Neural crest cell (in vitro differentiated cells): Measurements from ENCODE around the gene AMACR. TPM values are rescaled to one million over a fixed set of nuclear protein-coding genes. Genes with fewer than 3 reads are reported as not detected.
A peak's percentile ranks its signal among the peaks of the same experiment; 100 is the strongest.

Source experiments
- DNase-seq: peaks from one replicate; pipeline ENCODE4 v3.0.0; 2021; ENCODE audit warnings: low read depth, mixed read lengths, low spot score
- H3K27ac Mint-ChIP-seq: one replicate; pipeline ENCODE4 v1.8.0; 2021; ENCODE audit warnings: mild to moderate bottlenecking, mixed read lengths; ENCODE audit not compliant: unreplicated experiment
- H3K27me3 Mint-ChIP-seq: 2 replicates; pipeline ENCODE4 v1.8.0; 2021; ENCODE audit warnings: low read depth, mild to moderate bottlenecking, mixed read lengths
- H3K36me3 Mint-ChIP-seq: 2 replicates; pipeline ENCODE4 v1.8.0; 2021; ENCODE audit warnings: low read depth, mild to moderate bottlenecking, mixed read lengths
- H3K4me1 Mint-ChIP-seq: 2 replicates; pipeline ENCODE4 v1.8.0; 2021; ENCODE audit warnings: mixed read lengths
- H3K4me3 Mint-ChIP-seq: one replicate; pipeline ENCODE4 v1.8.0; 2021; ENCODE audit warnings: mild to moderate bottlenecking, mixed read lengths
- H3K9me3 Mint-ChIP-seq: 2 replicates; pipeline ENCODE4 v1.8.0; 2021; ENCODE audit warnings: mixed read lengths
- total RNA-seq: library from RNA; stranded (reverse); gene quantifications from 2 replicates; pipeline ENCODE4 v1.2.1, GENCODE V29; 2021
- TF ChIP-seq, protein P1 (sequence below): fragments of 200-600 bp; sonication (generic); conservative IDR thresholded peaks from 2 replicates; pipeline ENCODE4 v1.5.0; 2021; ENCODE audit warnings: antibody characterized with exemption, mild to moderate bottlenecking

The AMACR gene
- total RNA-seq, 1 donor from 2014 or later: 14.3 TPM

GRCh38 chr5:34001241-34001841, 6.5 kb downstream of the AMACR start:
- no peak for DNase-seq
- Mint-ChIP-seq H3K4me1 (peaks cover 45% of the 10 kb centered on the region), H3K4me3 (peak overlapping the region; percentile 61), H3K9me3 (no peaks in the 10 kb centered on the region), H3K27me3 (no peaks in the 10 kb centered on the region), H3K27ac (peak overlapping the region; percentile 38), H3K36me3 (peaks cover 13% of the 10 kb centered on the region)
- TF ChIP-seq, protein P1, sequence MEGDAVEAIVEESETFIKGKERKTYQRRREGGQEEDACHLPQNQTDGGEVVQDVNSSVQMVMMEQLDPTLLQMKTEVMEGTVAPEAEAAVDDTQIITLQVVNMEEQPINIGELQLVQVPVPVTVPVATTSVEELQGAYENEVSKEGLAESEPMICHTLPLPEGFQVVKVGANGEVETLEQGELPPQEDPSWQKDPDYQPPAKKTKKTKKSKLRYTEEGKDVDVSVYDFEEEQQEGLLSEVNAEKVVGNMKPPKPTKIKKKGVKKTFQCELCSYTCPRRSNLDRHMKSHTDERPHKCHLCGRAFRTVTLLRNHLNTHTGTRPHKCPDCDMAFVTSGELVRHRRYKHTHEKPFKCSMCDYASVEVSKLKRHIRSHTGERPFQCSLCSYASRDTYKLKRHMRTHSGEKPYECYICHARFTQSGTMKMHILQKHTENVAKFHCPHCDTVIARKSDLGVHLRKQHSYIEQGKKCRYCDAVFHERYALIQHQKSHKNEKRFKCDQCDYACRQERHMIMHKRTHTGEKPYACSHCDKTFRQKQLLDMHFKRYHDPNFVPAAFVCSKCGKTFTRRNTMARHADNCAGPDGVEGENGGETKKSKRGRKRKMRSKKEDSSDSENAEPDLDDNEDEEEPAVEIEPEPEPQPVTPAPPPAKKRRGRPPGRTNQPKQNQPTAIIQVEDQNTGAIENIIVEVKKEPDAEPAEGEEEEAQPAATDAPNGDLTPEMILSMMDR: no peak

DNA sequence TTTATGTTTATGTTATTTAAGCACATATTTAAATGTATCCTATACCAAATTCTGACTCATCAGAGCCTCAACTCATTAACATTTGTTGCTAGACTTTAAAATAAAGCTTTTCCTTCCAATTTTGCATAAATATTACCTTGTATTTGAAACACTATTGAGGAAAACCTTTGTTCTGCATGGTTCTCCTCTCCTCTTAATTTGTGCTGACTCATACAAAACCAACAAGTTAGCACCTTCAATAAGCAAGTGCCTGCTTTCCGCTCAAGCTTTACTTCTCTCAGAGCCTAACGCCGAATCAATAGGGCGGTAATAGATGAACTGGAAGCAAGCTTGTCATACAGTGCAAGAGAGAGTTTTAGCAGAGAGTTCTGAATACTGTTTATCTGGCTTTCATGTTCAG, 7.9 kb downstream of the AMACR start:
- Mint-ChIP-seq H3K4me1 (peaks cover 39% of the 10 kb centered on the region), H3K27me3 (no peaks in the 10 kb centered on the region), H3K27ac (no peak overlapping the region), H3K36me3 (peaks cover 13% of the 10 kb centered on the region), H3K9me3 (no peaks in the 10 kb centered on the region), H3K4me3 (no peak overlapping the region)
- TF ChIP-seq, protein P1: no peak
- DNase-seq: no peak

DNA sequence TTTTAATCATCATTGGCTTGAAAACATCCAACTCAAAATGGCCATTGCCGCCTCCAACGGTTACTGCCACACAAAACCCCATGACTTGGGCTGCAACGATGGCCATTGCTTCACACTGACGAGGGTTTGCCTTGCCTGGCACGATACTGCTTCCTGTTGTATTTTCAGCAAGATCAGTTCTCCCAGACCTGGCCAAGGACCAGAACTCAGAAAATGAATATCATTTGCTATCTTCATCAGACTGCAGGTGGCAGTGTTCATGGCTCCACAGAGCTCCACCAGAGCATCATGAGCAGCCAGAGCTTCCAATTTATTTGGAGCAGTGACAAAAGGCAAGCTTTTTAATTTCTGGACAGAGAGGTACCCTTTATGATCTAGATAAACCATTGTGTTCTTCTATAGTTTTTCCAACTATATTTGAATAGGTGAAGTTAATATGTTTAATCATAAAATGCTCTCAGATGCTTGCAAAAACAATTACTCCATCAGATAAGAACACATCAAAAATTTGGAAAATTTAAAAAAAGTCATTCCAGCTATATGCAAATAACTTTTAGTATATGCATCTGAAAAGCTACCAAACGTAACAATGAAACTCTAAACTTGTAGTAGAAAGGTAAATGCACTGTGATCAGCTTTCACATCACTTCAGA, 10.4 kb downstream of the AMACR start:
- H3K9me3 Mint-ChIP-seq: no peaks in the 10 kb centered on the region
- TF ChIP-seq, protein P1: peak; percentile 71
- H3K27ac Mint-ChIP-seq: no peak overlapping the region
- peak overlapping the region; percentile 25 for H3K4me3 Mint-ChIP-seq
- no peak for DNase-seq
- H3K4me1 Mint-ChIP-seq: peaks cover 23% of the 10 kb centered on the region
- H3K36me3 Mint-ChIP-seq: peaks cover 9% of the 10 kb centered on the region
- no peaks in the 10 kb centered on the region for H3K27me3 Mint-ChIP-seq

- no peaks in the 10 kb centered on the region for H3K9me3 Mint-ChIP-seq
- DNase-seq: no peak
- H3K4me1 Mint-ChIP-seq: peaks cover 11% of the 10 kb centered on the region
- H3K27ac Mint-ChIP-seq: no peak overlapping the region
- TF ChIP-seq, protein P1: no peak
- H3K4me3 Mint-ChIP-seq: no peak overlapping the region
- peaks cover 9% of the 10 kb centered on the region for H3K36me3 Mint-ChIP-seq
- no peaks in the 10 kb centered on the region for H3K27me3 Mint-ChIP-seq
Measured at GRCh38 chr5:33995865-33996264, 12.0 kb downstream of the AMACR start.

DNA sequence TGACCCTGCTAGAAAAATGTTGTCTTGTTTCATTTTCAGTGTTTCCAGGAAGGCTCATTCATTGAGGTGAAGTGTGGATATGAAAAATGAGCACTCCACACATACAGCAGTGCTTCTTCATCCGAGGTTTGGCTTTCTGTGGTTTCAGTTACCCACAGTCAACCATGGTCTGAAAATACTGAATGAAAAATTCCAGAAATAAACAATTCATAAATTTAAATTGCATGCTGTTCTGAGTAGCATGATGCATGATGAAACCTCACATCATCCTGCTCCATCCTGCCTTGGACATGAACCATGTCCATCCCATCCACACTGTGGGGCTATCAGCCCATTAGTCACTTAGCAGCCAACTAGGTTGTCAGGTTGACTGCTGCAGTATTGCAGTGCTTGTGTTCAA, 13.0 kb downstream of the AMACR start:
- Mint-ChIP-seq H3K27me3 (no peaks in the 10 kb centered on the region), H3K9me3 (no peaks in the 10 kb centered on the region), H3K4me3 (no peak overlapping the region), H3K27ac (no peak overlapping the region), H3K4me1 (peaks cover 11% of the 10 kb centered on the region), H3K36me3 (peaks cover 9% of the 10 kb centered on the region)
- no peak for DNase-seq
- TF ChIP-seq, protein P1: no peak
